ENCODE measurements around the gene CPEB1.

Gene CPEB1

DNA sequence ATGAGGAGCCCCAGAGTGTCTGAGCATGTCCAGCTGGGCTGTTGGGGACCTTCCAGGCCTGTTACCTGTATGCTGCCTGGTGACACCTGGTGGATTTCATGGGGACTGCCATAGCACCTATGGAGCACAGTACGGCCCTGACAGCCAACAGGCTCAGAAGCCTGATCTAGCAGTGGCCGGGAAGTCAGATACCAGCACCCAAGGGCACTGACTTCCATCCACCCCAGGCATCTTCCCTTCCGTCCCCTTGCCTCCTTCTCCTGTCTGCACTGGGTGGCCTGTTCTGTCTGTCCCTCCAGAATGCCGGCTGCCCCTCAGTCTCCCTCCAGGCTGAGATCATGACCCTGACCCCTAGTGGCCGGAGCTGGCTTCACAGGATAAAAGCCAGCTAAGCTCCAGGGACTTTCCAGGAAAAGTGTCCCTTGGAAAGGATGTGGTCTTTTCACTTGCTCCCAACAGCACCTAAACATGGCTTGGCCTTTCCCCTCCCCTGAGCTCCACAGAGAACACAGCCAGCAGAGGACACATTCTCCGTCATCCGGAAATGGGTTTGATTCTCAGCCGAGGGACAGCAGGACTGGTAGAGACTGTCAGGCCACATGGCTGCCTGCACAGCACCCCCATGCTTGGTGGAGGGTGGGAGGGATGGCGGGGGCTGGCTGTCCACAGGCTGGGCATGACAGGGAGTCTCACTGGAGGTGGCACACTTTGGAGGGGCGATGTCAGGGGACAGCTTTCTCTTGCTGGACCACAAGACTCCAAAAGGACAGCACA lies 116.4 kb downstream of the CPEB1 start (continued):
- TF ChIP-seq ZBTB8A (tag by site-specific recombination; IDR thresholded peaks at IDR 0.05): peak; percentile 35; the same call in 1 of the 2 replicates
- TF ChIP-seq KLF16 (tag by site-specific recombination; IDR thresholded peaks at IDR 0.05): no peak
- TF ChIP-seq ZNF629 (tag by site-specific recombination; IDR thresholded peaks at IDR 0.05): 0 out of 2 replicates have a peak, but pooled peaks have one; percentile 19
- TF ChIP-seq, protein P1, sequence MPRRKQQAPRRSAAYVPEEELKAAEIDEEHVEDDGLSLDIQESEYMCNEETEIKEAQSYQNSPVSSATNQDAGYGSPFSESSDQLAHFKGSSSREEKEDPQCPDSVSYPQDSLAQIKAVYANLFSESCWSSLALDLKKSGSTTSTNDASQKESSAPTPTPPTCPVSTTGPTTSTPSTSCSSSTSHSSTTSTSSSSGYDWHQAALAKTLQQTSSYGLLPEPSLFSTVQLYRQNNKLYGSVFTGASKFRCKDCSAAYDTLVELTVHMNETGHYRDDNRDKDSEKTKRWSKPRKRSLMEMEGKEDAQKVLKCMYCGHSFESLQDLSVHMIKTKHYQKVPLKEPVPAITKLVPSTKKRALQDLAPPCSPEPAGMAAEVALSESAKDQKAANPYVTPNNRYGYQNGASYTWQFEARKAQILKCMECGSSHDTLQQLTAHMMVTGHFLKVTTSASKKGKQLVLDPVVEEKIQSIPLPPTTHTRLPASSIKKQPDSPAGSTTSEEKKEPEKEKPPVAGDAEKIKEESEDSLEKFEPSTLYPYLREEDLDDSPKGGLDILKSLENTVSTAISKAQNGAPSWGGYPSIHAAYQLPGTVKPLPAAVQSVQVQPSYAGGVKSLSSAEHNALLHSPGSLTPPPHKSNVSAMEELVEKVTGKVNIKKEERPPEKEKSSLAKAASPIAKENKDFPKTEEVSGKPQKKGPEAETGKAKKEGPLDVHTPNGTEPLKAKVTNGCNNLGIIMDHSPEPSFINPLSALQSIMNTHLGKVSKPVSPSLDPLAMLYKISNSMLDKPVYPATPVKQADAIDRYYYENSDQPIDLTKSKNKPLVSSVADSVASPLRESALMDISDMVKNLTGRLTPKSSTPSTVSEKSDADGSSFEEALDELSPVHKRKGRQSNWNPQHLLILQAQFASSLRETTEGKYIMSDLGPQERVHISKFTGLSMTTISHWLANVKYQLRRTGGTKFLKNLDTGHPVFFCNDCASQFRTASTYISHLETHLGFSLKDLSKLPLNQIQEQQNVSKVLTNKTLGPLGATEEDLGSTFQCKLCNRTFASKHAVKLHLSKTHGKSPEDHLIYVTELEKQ (tag by site-specific recombination; IDR thresholded peaks at IDR 0.05; ENCODE audit: borderline replicate concordance): no peak
- TF ChIP-seq ZNF600 (tag by site-specific recombination; IDR thresholded peaks at IDR 0.05): peak; percentile 79
- no peak for TF ChIP-seq ZNF514 (tag by site-specific recombination; IDR thresholded peaks at IDR 0.05)
- TF ChIP-seq, protein P2, sequence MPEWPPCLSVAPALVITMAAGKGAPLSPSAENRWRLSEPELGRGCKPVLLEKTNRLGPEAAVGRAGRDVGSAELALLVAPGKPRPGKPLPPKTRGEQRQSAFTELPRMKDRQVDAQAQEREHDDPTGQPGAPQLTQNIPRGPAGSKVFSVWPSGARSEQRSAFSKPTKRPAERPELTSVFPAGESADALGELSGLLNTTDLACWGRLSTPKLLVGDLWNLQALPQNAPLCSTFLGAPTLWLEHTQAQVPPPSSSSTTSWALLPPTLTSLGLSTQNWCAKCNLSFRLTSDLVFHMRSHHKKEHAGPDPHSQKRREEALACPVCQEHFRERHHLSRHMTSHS (tag by site-specific recombination; IDR thresholded peaks at IDR 0.05): no peak
- peak; percentile 61 for TF ChIP-seq ZEB2 (tag by site-specific recombination; IDR thresholded peaks at IDR 0.05)
- TF ChIP-seq ZNF354C (tag by site-specific recombination; IDR thresholded peaks at IDR 0.05; ENCODE audit: borderline replicate concordance, low read depth): no peak
- no peak for TF ChIP-seq ZNF112 (tag by site-specific recombination; IDR thresholded peaks at IDR 0.05)
- TF ChIP-seq ZNF239 (tag by site-specific recombination; IDR thresholded peaks at IDR 0.05): no peak
- no peak for TF ChIP-seq ZNF311 (tag by site-specific recombination; IDR thresholded peaks at IDR 0.05; ENCODE audit: borderline replicate concordance)
- no peak for TF ChIP-seq ZBTB21 (tag by site-specific recombination; IDR thresholded peaks at IDR 0.05)
- peak; percentile 26; the same call in 1 of the 2 replicates for TF ChIP-seq ZNF423 (tag by site-specific recombination; IDR thresholded peaks at IDR 0.05)
- TF ChIP-seq ZNF114 (tag by site-specific recombination; IDR thresholded peaks at IDR 0.05): no peak
- TF ChIP-seq ZNF19 (tag by site-specific recombination; IDR thresholded peaks at IDR 0.05; ENCODE audit: low read depth): no peak
- TF ChIP-seq ZNF677 (tag by site-specific recombination; IDR thresholded peaks at IDR 0.05): no peak
- peak; percentile 65; the same call in 1 of the 2 replicates for TF ChIP-seq ZNF10 (tag by site-specific recombination; IDR thresholded peaks at IDR 0.05)
- TF ChIP-seq, protein P3, sequence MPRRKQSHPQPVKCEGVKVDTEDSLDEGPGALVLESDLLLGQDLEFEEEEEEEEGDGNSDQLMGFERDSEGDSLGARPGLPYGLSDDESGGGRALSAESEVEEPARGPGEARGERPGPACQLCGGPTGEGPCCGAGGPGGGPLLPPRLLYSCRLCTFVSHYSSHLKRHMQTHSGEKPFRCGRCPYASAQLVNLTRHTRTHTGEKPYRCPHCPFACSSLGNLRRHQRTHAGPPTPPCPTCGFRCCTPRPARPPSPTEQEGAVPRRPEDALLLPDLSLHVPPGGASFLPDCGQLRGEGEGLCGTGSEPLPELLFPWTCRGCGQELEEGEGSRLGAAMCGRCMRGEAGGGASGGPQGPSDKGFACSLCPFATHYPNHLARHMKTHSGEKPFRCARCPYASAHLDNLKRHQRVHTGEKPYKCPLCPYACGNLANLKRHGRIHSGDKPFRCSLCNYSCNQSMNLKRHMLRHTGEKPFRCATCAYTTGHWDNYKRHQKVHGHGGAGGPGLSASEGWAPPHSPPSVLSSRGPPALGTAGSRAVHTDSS (tag by site-specific recombination; IDR thresholded peaks at IDR 0.05): no peak
- peak; percentile 88 for TF ChIP-seq PRDM1 (tag by site-specific recombination; IDR thresholded peaks at IDR 0.05)
- no peak for TF ChIP-seq ZIC2 (tag by site-specific recombination; IDR thresholded peaks at IDR 0.05)
- TF ChIP-seq ZNF248 (tag by site-specific recombination; IDR thresholded peaks at IDR 0.05): no peak
- no peak for TF ChIP-seq ZNF350 (tag by site-specific recombination; IDR thresholded peaks at IDR 0.05)
- TF ChIP-seq, protein P4, sequence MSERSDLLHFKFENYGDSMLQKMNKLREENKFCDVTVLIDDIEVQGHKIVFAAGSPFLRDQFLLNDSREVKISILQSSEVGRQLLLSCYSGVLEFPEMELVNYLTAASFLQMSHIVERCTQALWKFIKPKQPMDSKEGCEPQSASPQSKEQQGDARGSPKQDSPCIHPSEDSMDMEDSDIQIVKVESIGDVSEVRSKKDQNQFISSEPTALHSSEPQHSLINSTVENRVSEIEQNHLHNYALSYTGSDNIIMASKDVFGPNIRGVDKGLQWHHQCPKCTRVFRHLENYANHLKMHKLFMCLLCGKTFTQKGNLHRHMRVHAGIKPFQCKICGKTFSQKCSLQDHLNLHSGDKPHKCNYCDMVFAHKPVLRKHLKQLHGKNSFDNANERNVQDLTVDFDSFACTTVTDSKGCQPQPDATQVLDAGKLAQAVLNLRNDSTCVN (tag by site-specific recombination; optimal IDR thresholded peaks at IDR 0.05): no peak
- no peak for TF ChIP-seq ZNF16 (tag by site-specific recombination; IDR thresholded peaks at IDR 0.05; ENCODE audit: low read depth)
- TF ChIP-seq ZNF302 (tag by site-specific recombination; IDR thresholded peaks at IDR 0.05; ENCODE audit: low read depth): no peak
- TF ChIP-seq, protein P5, sequence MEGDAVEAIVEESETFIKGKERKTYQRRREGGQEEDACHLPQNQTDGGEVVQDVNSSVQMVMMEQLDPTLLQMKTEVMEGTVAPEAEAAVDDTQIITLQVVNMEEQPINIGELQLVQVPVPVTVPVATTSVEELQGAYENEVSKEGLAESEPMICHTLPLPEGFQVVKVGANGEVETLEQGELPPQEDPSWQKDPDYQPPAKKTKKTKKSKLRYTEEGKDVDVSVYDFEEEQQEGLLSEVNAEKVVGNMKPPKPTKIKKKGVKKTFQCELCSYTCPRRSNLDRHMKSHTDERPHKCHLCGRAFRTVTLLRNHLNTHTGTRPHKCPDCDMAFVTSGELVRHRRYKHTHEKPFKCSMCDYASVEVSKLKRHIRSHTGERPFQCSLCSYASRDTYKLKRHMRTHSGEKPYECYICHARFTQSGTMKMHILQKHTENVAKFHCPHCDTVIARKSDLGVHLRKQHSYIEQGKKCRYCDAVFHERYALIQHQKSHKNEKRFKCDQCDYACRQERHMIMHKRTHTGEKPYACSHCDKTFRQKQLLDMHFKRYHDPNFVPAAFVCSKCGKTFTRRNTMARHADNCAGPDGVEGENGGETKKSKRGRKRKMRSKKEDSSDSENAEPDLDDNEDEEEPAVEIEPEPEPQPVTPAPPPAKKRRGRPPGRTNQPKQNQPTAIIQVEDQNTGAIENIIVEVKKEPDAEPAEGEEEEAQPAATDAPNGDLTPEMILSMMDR (tag by site-specific recombination; IDR thresholded peaks at IDR 0.05): peak; percentile 98
- no peak for TF ChIP-seq FEZF1 (tag by site-specific recombination; IDR thresholded peaks at IDR 0.05)
- no peak for TF ChIP-seq ZNF473 (tag by site-specific recombination; IDR thresholded peaks at IDR 0.05)
- no peak for TF ChIP-seq ZFP37 (tag by site-specific recombination; IDR thresholded peaks at IDR 0.05)
- no peak for TF ChIP-seq ZNF768 (tag by site-specific recombination; IDR thresholded peaks at IDR 0.05)
- TF ChIP-seq ZNF548 (tag by site-specific recombination; IDR thresholded peaks at IDR 0.05): no peak
- TF ChIP-seq ZNF341 (tag by site-specific recombination; IDR thresholded peaks at IDR 0.05; ENCODE audit: low read depth): no peak

All from HEK293 (cell line).